Measurements from ENCODE around the gene B3GALT6. TPM values are rescaled to one million over a fixed set of nuclear protein-coding genes. Genes with fewer than 3 reads are reported as not detected.
A peak's percentile ranks its signal among the peaks of the same experiment; 100 is the strongest.

The B3GALT6 gene
- total RNA-seq (2014; rRNA removed; shearing (Covaris generic)) (50.3 and 52.5 TPM in 2 replicates), polyA plus RNA-seq (2016; fragmentation: Nextera tagmentation; extraction: Ambion mirVana) (6.5 and 8.3 TPM in 2 replicates)

GRCh38 chr1:1232208-1232795 is at the start of gene B3GALT6:
Gene B3GALT6 (plus strand): TSS chr1:1232237. CDS start chr1:1232279, 42 bp downstream.
- Histone ChIP-seq H3F3A (ENCODE audit: insufficient read depth) (peaks cover 12% of the 10 kb centered on the region), H3K27me3 (replicated peaks; ENCODE audit: insufficient read depth) (no peaks in the 10 kb centered on the region), H3K9me3 (ENCODE audit: low read depth) (no peaks in the 10 kb centered on the region), H3K27ac (peak within 1 kb of the TSS; percentile 80), H2AFZ (peak within 1 kb of the TSS; percentile 72), H3K79me2 (ENCODE audit: insufficient read depth) (peaks cover 64% of the 10 kb centered on the region), H3K4me3 (peak within 1 kb of the TSS; percentile 96), H3K36me3 (ENCODE audit: low read depth) (no peaks in the 10 kb centered on the region; the same call in 1 of the 2 replicates), H3K9me2 (ENCODE audit: insufficient read depth) (no peaks in the 10 kb centered on the region), H3K4me2 (ENCODE audit: unreplicated experiment) (peak within 1 kb of the TSS; percentile 93), H3K9ac (peak within 1 kb of the TSS; percentile 92), H4K20me1 (ENCODE audit: insufficient read depth) (no peaks in the 10 kb centered on the region), H3K4me1 (ENCODE audit: insufficient read depth) (peaks cover 13% of the 10 kb centered on the region)
- WGBS, 2 experiments (ENCODE audit: low coverage in 1 of 2, low lambda C conversion rate in 2 of 2, missing lambda C conversion rate in 2 of 2) = 8 to 18% methylated on average over 18 to 46 of the region's 100 CpGs
- no peak for DNase-seq
- no peak for TF ChIP-seq EZH2phosphoT487 (IDR thresholded peaks at IDR 0.05; ENCODE audit: insufficient read depth, low read depth)
- no peak for TF ChIP-seq EZH2 (IDR thresholded peaks at IDR 0.05; ENCODE audit: insufficient read depth, poor library complexity, severe bottlenecking)
- in situ Hi-C loops (cut with MboI) = no loop called here

- Histone ChIP-seq H3K79me2 (ENCODE audit: insufficient read depth) (no peaks in the 10 kb centered on the region), H4K20me1 (ENCODE audit: insufficient read depth) (no peaks in the 10 kb centered on the region), H3K9me2 (ENCODE audit: insufficient read depth) (no peaks in the 10 kb centered on the region), H3F3A (ENCODE audit: insufficient read depth) (no peaks in the 10 kb centered on the region), H3K9ac (no peak overlapping the region), H3K4me1 (ENCODE audit: insufficient read depth) (no peaks in the 10 kb centered on the region), H3K27ac (no peak overlapping the region), H2AFZ (no peak overlapping the region), H3K4me2 (ENCODE audit: unreplicated experiment) (no peak overlapping the region), H3K27me3 (replicated peaks; ENCODE audit: insufficient read depth) (peaks cover 5% of the 10 kb centered on the region), H3K36me3 (ENCODE audit: low read depth) (no peaks in the 10 kb centered on the region), H3K4me3 (no peak overlapping the region), H3K9me3 (ENCODE audit: low read depth) (no peaks in the 10 kb centered on the region)
- DNase-seq = no peak
- no peak for TF ChIP-seq EZH2phosphoT487 (IDR thresholded peaks at IDR 0.05; ENCODE audit: insufficient read depth, low read depth)
- no peak for TF ChIP-seq EZH2 (IDR thresholded peaks at IDR 0.05; ENCODE audit: insufficient read depth, poor library complexity, severe bottlenecking)
- WGBS, 2 experiments (ENCODE audit: low coverage in 1 of 2, low lambda C conversion rate in 2 of 2, missing lambda C conversion rate in 2 of 2) = 55 to 65% methylated on average over 17 to 38 of the region's 39 CpGs
- in situ Hi-C loops (cut with MboI) = no loop called here
Observed at GRCh38 chr1:1182491-1183220, 49.4 kb upstream of the B3GALT6 start.

- H3K9ac ChIP-seq = no peak overlapping the region
- H3K4me3 ChIP-seq = no peak overlapping the region
- 60 to 63% methylated on average over 9 to 21 of the region's 21 CpGs for WGBS, 2 experiments (ENCODE audit: low coverage in 1 of 2, low lambda C conversion rate in 2 of 2, missing lambda C conversion rate in 2 of 2)
- H2AFZ ChIP-seq = no peak overlapping the region
- TF ChIP-seq EZH2phosphoT487 (IDR thresholded peaks at IDR 0.05; ENCODE audit: insufficient read depth, low read depth) (no peak), EZH2 (IDR thresholded peaks at IDR 0.05; ENCODE audit: insufficient read depth, poor library complexity, severe bottlenecking) (no peak)
- no peaks in the 10 kb centered on the region for H3K27me3 ChIP-seq (replicated peaks; ENCODE audit: insufficient read depth)
- H3K9me3 ChIP-seq (ENCODE audit: low read depth) = no peaks in the 10 kb centered on the region
- H3K79me2 ChIP-seq (ENCODE audit: insufficient read depth) = no peaks in the 10 kb centered on the region
- DNase-seq = no peak
- no peaks in the 10 kb centered on the region for H3K9me2 ChIP-seq (ENCODE audit: insufficient read depth)
- no peaks in the 10 kb centered on the region for H3F3A ChIP-seq (ENCODE audit: insufficient read depth)
- no peak overlapping the region for H3K27ac ChIP-seq
- H3K4me2 ChIP-seq (ENCODE audit: unreplicated experiment) = no peak overlapping the region
- H3K4me1 ChIP-seq (ENCODE audit: insufficient read depth) = no peaks in the 10 kb centered on the region
- H3K36me3 ChIP-seq (ENCODE audit: low read depth) = no peaks in the 10 kb centered on the region
- H4K20me1 ChIP-seq (ENCODE audit: insufficient read depth) = no peaks in the 10 kb centered on the region
- in situ Hi-C loops (cut with MboI) = no loop called here
Observed at GRCh38 chr1:1183221-1183747, 48.8 kb upstream of the B3GALT6 start.

GRCh38 chr1:1183833-1184775 is 47.9 kb upstream of the B3GALT6 start:
- in situ Hi-C loops (cut with MboI) = no loop called here

More at GRCh38 chr1:1183833-1184775, 47.9 kb upstream of the B3GALT6 start:
- Histone ChIP-seq H3K36me3 (ENCODE audit: low read depth) (no peaks in the 10 kb centered on the region), H3K9me3 (ENCODE audit: low read depth) (no peaks in the 10 kb centered on the region), H3K4me2 (ENCODE audit: unreplicated experiment) (no peak overlapping the region), H3K27ac (no peak overlapping the region), H3K9me2 (ENCODE audit: insufficient read depth) (no peaks in the 10 kb centered on the region), H3K27me3 (replicated peaks; ENCODE audit: insufficient read depth) (no peaks in the 10 kb centered on the region), H2AFZ (no peak overlapping the region), H3K9ac (no peak overlapping the region), H3K79me2 (ENCODE audit: insufficient read depth) (no peaks in the 10 kb centered on the region), H4K20me1 (ENCODE audit: insufficient read depth) (no peaks in the 10 kb centered on the region), H3F3A (ENCODE audit: insufficient read depth) (no peaks in the 10 kb centered on the region), H3K4me1 (ENCODE audit: insufficient read depth) (no peaks in the 10 kb centered on the region), H3K4me3 (no peak overlapping the region)
- TF ChIP-seq EZH2 (IDR thresholded peaks at IDR 0.05; ENCODE audit: insufficient read depth, poor library complexity, severe bottlenecking) = no peak
- TF ChIP-seq EZH2phosphoT487 (IDR thresholded peaks at IDR 0.05; ENCODE audit: insufficient read depth, low read depth) = no peak
- DNase-seq = no peak
- 71 to 74% methylated on average over 21 to 33 of the region's 33 CpGs for whole genome bisulfite sequencing, 2 experiments (ENCODE audit: low coverage in 1 of 2, low lambda C conversion rate in 2 of 2, missing lambda C conversion rate in 2 of 2)
